Measurements from ENCODE around the gene ZG16B.

- TF ChIP-seq, protein P1, sequence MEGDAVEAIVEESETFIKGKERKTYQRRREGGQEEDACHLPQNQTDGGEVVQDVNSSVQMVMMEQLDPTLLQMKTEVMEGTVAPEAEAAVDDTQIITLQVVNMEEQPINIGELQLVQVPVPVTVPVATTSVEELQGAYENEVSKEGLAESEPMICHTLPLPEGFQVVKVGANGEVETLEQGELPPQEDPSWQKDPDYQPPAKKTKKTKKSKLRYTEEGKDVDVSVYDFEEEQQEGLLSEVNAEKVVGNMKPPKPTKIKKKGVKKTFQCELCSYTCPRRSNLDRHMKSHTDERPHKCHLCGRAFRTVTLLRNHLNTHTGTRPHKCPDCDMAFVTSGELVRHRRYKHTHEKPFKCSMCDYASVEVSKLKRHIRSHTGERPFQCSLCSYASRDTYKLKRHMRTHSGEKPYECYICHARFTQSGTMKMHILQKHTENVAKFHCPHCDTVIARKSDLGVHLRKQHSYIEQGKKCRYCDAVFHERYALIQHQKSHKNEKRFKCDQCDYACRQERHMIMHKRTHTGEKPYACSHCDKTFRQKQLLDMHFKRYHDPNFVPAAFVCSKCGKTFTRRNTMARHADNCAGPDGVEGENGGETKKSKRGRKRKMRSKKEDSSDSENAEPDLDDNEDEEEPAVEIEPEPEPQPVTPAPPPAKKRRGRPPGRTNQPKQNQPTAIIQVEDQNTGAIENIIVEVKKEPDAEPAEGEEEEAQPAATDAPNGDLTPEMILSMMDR (IDR thresholded peaks at IDR 0.05), result no peak
- TF ChIP-seq EP300 (IDR thresholded peaks at IDR 0.05), result no peak
- TF ChIP-seq POLR2A (IDR thresholded peaks at IDR 0.05), result no peak
Measured at GRCh38 chr16:2814551-2815298, 15.4 kb upstream of the ZG16B start.
